Bone marrow (tissue), 2 donors: ENCODE data around the gene OR10A3.

Experiments
- DNase-seq, 2 donors: peaks; one replicate each; lab custom pipeline; 2025; lab: John Stamatoyannopoulos, UW

OR10A3 gene

GRCh38 chr11:7892059-7892699, 49.3 kb downstream of the OR10A3 start:
- no peak for DNase-seq

DNA sequence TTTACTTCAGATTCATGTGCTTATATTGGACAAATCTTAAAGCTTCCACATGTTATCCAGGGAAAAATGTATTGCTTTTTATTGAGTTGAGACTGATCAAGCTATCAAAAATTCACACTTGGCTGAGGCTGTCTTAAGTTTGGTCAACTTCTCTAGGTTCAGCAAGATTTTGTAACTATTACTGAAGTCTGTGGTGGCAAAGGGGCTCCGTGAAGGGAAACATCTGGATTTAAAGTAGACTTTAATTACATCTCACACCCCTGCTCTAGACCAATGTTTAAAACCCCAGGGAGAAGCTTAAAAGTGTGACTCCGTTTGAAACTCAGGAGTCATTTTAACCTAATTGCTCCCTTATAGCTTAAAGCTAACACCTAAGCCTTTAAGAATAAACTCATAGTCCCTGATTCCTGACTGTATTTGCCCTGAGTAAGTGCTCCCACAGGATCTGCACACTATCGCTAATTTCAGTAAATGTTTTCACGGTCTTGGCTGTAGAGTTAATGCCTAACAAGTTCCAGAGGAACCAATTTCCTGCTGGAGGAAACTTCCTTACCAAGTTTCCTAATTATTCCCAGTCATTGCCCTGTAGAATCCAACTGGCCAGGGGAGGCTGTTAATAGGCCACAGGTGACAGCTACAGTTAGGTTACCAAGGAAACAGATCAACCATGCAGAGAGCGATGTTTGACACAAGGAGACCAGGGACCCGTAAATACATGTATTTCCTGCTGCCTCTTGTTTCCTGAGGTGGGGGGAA, 50.9 kb downstream of the OR10A3 start:
- DNase-seq = no peak

DNA sequence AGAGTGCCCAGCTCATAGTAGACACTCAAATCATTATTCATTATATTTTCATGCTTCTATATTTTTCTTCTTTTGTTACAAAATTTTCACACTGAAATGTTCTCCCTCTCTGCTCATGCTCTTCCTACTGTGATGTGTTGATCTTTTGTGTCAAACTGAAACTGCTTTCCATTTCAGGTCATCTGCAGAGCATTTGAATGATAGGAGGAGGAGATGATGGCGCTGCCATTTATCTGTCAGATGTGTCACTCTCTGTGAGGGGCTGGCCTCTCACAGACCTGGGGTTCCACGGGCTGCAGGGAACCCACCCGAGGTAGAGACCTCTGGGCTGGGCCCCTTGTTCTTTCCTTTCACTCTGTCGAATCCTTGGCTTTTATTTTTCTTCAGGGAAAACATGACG, 51.5 kb downstream of the OR10A3 start:
- no peak for DNase-seq
